ENCODE data around the gene ST3GAL6. TPM values are rescaled to one million over a fixed set of nuclear protein-coding genes. Genes with fewer than 3 reads are reported as not detected.

The ST3GAL6 gene
- total and polyA plus RNA-seq, 2 of the 8 experiments (the other 6 are each of a cell fraction or from before 2014, with no cell fraction given), result 3.3 to 6.1 TPM

DNA sequence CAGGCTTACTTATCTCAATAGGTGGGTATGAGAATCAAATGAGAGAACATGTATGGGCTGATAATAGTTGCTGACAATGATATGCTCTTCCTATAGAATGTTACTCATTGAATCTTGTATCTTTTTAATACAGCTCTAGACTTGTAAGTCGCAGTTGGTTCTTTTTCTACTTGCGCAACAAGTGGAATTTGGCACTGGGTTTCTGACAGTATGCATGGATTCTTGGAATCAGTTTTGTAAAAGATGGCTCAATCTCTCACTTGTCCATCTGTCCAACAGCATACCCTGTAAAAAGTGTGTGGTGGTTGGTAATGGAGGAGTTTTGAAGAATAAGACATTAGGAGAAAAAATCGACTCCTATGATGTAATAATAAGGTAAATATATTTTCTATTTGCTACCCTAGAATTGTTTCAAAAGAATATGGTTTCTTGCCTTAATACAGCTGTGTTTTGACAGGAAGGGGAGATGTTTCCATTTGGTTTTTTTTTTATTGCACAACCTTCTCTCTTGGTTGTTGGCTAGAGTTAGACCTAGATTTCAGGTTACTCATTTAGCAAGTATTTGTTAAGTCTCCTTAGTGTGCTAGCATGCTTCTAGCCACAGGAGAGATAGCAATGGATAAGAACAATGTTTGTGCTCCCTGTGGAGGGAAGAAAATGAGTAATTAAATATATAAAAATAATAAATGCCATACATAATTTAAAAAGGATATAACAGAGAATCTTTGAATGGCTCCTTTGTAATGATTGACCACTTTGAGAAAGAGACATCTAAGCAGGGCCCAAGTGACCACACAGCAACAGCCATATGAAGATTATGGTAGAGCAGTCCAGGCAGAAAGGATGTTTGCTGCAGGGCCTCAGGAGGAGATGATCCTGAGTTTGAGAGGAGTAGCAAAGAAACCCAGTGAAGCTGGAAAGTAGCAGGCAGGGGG is 21.8 kb downstream of the ST3GAL6 start:
- Histone ChIP-seq H4K8ac (ENCODE audit: extremely low read depth, insufficient read depth, low read length) (no peak overlapping the region), H3K23ac (ENCODE audit: insufficient read length) (no peak overlapping the region), H3K79me1 (ENCODE audit: low read depth, low read length) (no peaks in the 10 kb centered on the region), H4K20me1 (replicated peaks in 1 of 2; ENCODE audit: control insufficient read depth in 1 of 2, insufficient read depth in 2 of 2, low read length in 2 of 2) (no peaks in the 10 kb centered on the region), H2BK120ac (replicated peaks; ENCODE audit: low read depth, low read length) (no peak overlapping the region), H3K4me2 (ENCODE audit: insufficient read depth in 1 of 2, low read depth in 2 of 2, low read length in 2 of 2) (no peak overlapping the region), H2BK12ac (ENCODE audit: low read depth, low read length) (no peak overlapping the region), H4K91ac (replicated peaks; ENCODE audit: insufficient read length, low read length) (no peak overlapping the region), H3K4me1 (replicated peaks in 1 of 4; ENCODE audit: control insufficient read depth in 3 of 4, insufficient read depth in 4 of 4, low read length in 3 of 4) (no peaks in the 10 kb centered on the region), H3K27ac (ENCODE audit: low read depth, low read length) (no peak overlapping the region), H3K79me2 (ENCODE audit: control insufficient read depth in 1 of 2, insufficient read depth in 2 of 2, low read length in 2 of 2) (no peaks in the 10 kb centered on the region), H3K4ac (replicated peaks; ENCODE audit: insufficient read length, low read depth, low read length) (no peak overlapping the region), H3K9me3 (ENCODE audit: insufficient read depth in 2 of 2, low read depth in 1 of 2, low read length in 1 of 2) (no peaks in the 10 kb centered on the region), H2BK20ac (ENCODE audit: low read length) (no peak overlapping the region), H2BK5ac (ENCODE audit: low read depth, low read length) (no peak overlapping the region), H4K5ac (ENCODE audit: insufficient read length, low read depth, low read length) (no peak overlapping the region), H3K14ac (ENCODE audit: insufficient read length) (no peak overlapping the region), H3K23me2 (ENCODE audit: low read depth, low read length) (peaks cover 4% of the 10 kb centered on the region; the same call in 1 of the 2 replicates), H2AK5ac (ENCODE audit: low read depth, low read length) (no peak overlapping the region), H2BK15ac (ENCODE audit: low read length) (no peak overlapping the region), H3K56ac (replicated peaks; ENCODE audit: insufficient read length, low read depth, low read length) (no peak overlapping the region), H3K18ac (ENCODE audit: extremely low read depth, low read length) (no peak overlapping the region), H2AFZ (ENCODE audit: low read length) (no peak overlapping the region), H3K27me3 (replicated peaks in 1 of 4; ENCODE audit: control insufficient read depth in 3 of 4, extremely low read depth in 1 of 4, insufficient read depth in 3 of 4, low read length in 3 of 4) (no peaks in the 10 kb centered on the region), H3K4me3 (ENCODE audit: extremely low read depth in 1 of 4, insufficient read depth in 2 of 4, low read depth in 3 of 4, low read length in 4 of 4) (no peak overlapping the region), H3K9ac (replicated peaks in 1 of 4; ENCODE audit: extremely low read depth in 1 of 4, low read depth in 3 of 4, low read length in 3 of 4) (no peak overlapping the region), H3K36me3 (ENCODE audit: control insufficient read depth in 2 of 4, insufficient read depth in 4 of 4, low read length in 3 of 4) (peaks cover 0 to 2% (median 0%) of the 10 kb centered on the region in 4 experiments; a peak in 3 of 8 replicates)
- ChIA-PET POLR2A (ENCODE audit: partially characterized antibody) (interaction anchor here (0.7 kb wide), 1 partner anchor 22 kb away, joined by 3 read pairs; the partner anchor contains the start of gene ST3GAL6), CTCF (ENCODE audit: partially characterized antibody) (interaction anchor here (0.6 to 1.2 kb wide), 2 partner anchors 128 to 388 kb away, joined by 3 to 5 read pairs; no protein-coding TSS in a partner anchor)
- no peak for FAIRE-seq
- 71% methylated on average over 3 of the region's 3 CpGs; no CpG with 5 or more reads in 1 of the 2 experiments for WGBS, 2 experiments (ENCODE audit: extremely low coverage in 1 of 2, insufficient coverage in 1 of 2, insufficient read length in 1 of 2, insufficient replicate concordance in 2 of 2, low coverage in 1 of 2, low lambda C conversion rate in 2 of 2, missing lambda C conversion rate in 1 of 2)
- no peak for DNase-seq (ENCODE audit: low read depth in 1 of 2, low spot score in 2 of 2)
- TF ChIP-seq ZNF274 (IDR thresholded peaks at IDR 0.05; ENCODE audit: borderline replicate concordance, extremely low read depth, low read length) (no peak), EP300 (IDR thresholded peaks at IDR 0.05; ENCODE audit: borderline replicate concordance in 1 of 2, low read depth in 2 of 2, low read length in 2 of 2) (no peak), RXRA (IDR thresholded peaks at IDR 0.05; ENCODE audit: insufficient read depth, low read depth, low read length) (no peak), CTCF (IDR thresholded peaks at IDR 0.05; ENCODE audit: control extremely low read depth in 1 of 3, insufficient read depth in 1 of 3, low read depth in 1 of 3, low read length in 3 of 3) (no peak), MAFK (IDR thresholded peaks at IDR 0.05; ENCODE audit: low read depth, low read length) (no peak), CBX8 (IDR thresholded peaks at IDR 0.05; ENCODE audit: borderline replicate concordance, low read depth, low read length) (no peak), TBP (IDR thresholded peaks at IDR 0.05; ENCODE audit: low read depth, low read length) (no peak), RNF2 (IDR thresholded peaks at IDR 0.05; ENCODE audit: borderline replicate concordance, low read depth, low read length, missing control alignments, poor library complexity, severe bottlenecking) (no peak)
